T-helper 1 cell treated with Interleukin-12 subunit alpha and Interleukin-12 subunit beta and Interleukin-4 antibody, amounts not matched to agents 30 μg/mL and 1 μg/mL, for 36 hours (primary cell): ENCODE data around the gene TRPV4.

Source experiments
- H3K27ac Mint-ChIP-seq: one replicate; pipeline ENCODE4 v1.8.0; 2021; ENCODE audit warnings: mild to moderate bottlenecking, mixed read lengths
- H3K27me3 Mint-ChIP-seq: one replicate; pipeline ENCODE4 v1.8.0; 2021; ENCODE audit warnings: low read depth, mixed read lengths
- H3K36me3 Mint-ChIP-seq: one replicate; pipeline ENCODE4 v1.8.0; 2021; ENCODE audit warnings: low read depth, mixed read lengths
- H3K4me1 Mint-ChIP-seq: one replicate; pipeline ENCODE4 v1.8.0; 2021; ENCODE audit warnings: low read depth, mixed read lengths
- H3K4me3 Mint-ChIP-seq: one replicate; pipeline ENCODE4 v1.8.0; 2021; ENCODE audit warnings: mild to moderate bottlenecking, moderate library complexity, mixed read lengths
- H3K9me3 Mint-ChIP-seq: one replicate; pipeline ENCODE4 v1.8.0; 2021; ENCODE audit warnings: mixed read lengths

The TRPV4 gene

GRCh38 chr12:109735825-109736551, 97.2 kb downstream of the TRPV4 start:
- Mint-ChIP-seq H3K4me1 (no peaks in the 10 kb centered on the region), H3K36me3 (no peaks in the 10 kb centered on the region), H3K27ac (no peak overlapping the region), H3K4me3 (no peak overlapping the region), H3K27me3 (peaks cover 30% of the 10 kb centered on the region), H3K9me3 (no peaks in the 10 kb centered on the region)

- H3K27me3 Mint-ChIP-seq, result peaks cover 30% of the 10 kb centered on the region
- no peak overlapping the region for H3K27ac Mint-ChIP-seq
- no peak overlapping the region for H3K4me3 Mint-ChIP-seq
- H3K4me1 Mint-ChIP-seq, result no peaks in the 10 kb centered on the region
- H3K36me3 Mint-ChIP-seq, result no peaks in the 10 kb centered on the region
- no peaks in the 10 kb centered on the region for H3K9me3 Mint-ChIP-seq
These were observed 98.1 kb downstream of the TRPV4 start for GRCh38 chr12:109735051-109735521.

DNA sequence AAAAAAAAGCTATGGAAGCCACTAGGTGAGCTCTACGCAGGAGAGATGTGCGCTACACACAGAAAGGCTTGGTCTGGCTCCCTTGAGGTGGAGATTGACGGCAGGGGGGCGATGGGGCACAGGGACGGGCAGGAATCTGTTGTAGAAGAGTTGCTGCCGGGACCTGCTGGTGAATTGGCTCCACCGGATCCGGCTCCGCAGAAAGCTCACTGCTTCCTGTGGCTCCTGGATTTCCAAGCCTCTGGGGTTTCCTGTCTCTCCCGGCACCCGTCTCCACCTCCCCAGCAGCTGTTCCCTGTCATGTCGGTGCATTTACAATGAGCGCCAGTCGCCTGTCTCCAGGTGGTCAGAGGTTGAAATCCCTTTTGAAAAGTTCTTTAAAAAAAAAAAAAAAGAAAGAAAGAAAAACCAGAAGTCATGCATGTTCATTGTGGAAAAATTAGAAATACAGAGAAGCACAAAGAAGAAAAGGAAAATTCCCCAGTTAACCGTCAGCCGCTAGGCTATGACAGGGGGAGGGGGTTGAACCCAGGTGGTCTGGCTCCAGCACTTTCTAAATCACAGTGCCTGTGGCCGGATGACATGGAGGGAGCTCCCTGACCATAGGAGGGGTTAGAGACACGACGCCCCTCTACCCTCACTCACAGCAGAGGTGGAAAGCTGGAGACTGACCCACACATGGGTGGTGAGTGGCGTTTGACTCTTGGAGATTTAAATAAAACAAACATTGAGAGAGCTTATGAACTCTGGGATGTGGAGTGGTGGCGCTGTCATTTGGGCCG, 98.8 kb downstream of the TRPV4 start:
- Mint-ChIP-seq H3K4me3 (no peak overlapping the region), H3K27me3 (peaks cover 30% of the 10 kb centered on the region), H3K27ac (no peak overlapping the region), H3K4me1 (no peaks in the 10 kb centered on the region), H3K36me3 (no peaks in the 10 kb centered on the region), H3K9me3 (no peaks in the 10 kb centered on the region)
